Activated CD4-positive, CD25-positive, alpha-beta regulatory T cell treated with anti-CD3 and anti-CD28 coated beads, Interleukin-2, amount 50 U/mL, for 16 hours (primary cell): ENCODE measurements around the gene L3MBTL2.
"Not testable (repeated sequence)": the region's sequence is repeated elsewhere in the genome, so short reads cannot be mapped to it uniquely, and the experiment has no call there.

ENCODE experiments used
- DNase-seq: peaks from one replicate; pipeline ENCODE4 v3.0.0-alpha.2; 2020; ENCODE audit warnings: low read depth, low spot score

The L3MBTL2 gene

GRCh38 chr22:41240377-41241132, 35.4 kb downstream of the L3MBTL2 start, which contains the start of gene CHADL:
Gene CHADL, minus strand, starts transcription at chr22:41240931. Its CDS starts 50 bp downstream, at chr22:41240881.
- DNase-seq: no peak

GRCh38 chr22:41241133-41241676, 36.1 kb downstream of the L3MBTL2 start:
- no peak for DNase-seq

- DNase-seq: no peak
Measured at GRCh38 chr22:41242396-41243117, 37.4 kb downstream of the L3MBTL2 start.

GRCh38 chr22:41243361-41243760, 38.2 kb downstream of the L3MBTL2 start:
- DNase-seq: no peak

GRCh38 chr22:41245917-41246499, 40.9 kb downstream of the L3MBTL2 start:
- no peak for DNase-seq

GRCh38 chr22:41247703-41248102, 42.6 kb downstream of the L3MBTL2 start:
- DNase-seq: no peak

- no peak for DNase-seq
Measured at GRCh38 chr22:41248314-41248713, 43.2 kb downstream of the L3MBTL2 start.

GRCh38 chr22:41248758-41249157, 43.6 kb downstream of the L3MBTL2 start:
- no peak for DNase-seq

- DNase-seq: no peak
Measured at GRCh38 chr22:41249442-41249841, 44.3 kb downstream of the L3MBTL2 start.

- no peak for DNase-seq
Measured at GRCh38 chr22:41250127-41250526, 45.0 kb downstream of the L3MBTL2 start.

- no peak for DNase-seq
Measured at GRCh38 chr22:41252365-41252764, 47.3 kb downstream of the L3MBTL2 start.

- no peak for DNase-seq
Measured at GRCh38 chr22:41254230-41254629, 49.1 kb downstream of the L3MBTL2 start.

GRCh38 chr22:41256254-41257253, 51.4 kb downstream of the L3MBTL2 start:
- no peak for DNase-seq

GRCh38 chr22:41257696-41258095, 52.6 kb downstream of the L3MBTL2 start:
- DNase-seq: no peak

GRCh38 chr22:41259756-41260155, 54.6 kb downstream of the L3MBTL2 start:
- not testable (repeated sequence) for DNase-seq

GRCh38 chr22:41260871-41261270, 55.8 kb downstream of the L3MBTL2 start:
- no peak for DNase-seq

- no peak for DNase-seq
Measured at GRCh38 chr22:41261541-41262249, 56.6 kb downstream of the L3MBTL2 start.

GRCh38 chr22:41262250-41262765, 57.2 kb downstream of the L3MBTL2 start:
- no peak for DNase-seq

- no peak for DNase-seq
Measured at GRCh38 chr22:41263704-41264103, 58.6 kb downstream of the L3MBTL2 start.

GRCh38 chr22:41264408-41264941, 59.4 kb downstream of the L3MBTL2 start:
- DNase-seq: no peak
